Right lobe of liver (tissue), 6 donors: ENCODE data around the gene TTC28. TPM values are rescaled to one million over a fixed set of nuclear protein-coding genes. Genes with fewer than 3 reads are reported as not detected.

Source experiments
- ATAC-seq, 4 donors: fragments of 200-7000 bp; cut with Tn5 transposase; one replicate each; pipeline ENCODE4 v1.9.1; 2020; ENCODE audit warnings: mild to moderate bottlenecking in 4 of 4, moderate library complexity in 4 of 4
- DNase-seq, 3 donors: peaks; one replicate each; pipeline ENCODE4 v3.0.0-alpha.2; 2020
- H3K27ac ChIP-seq, 3 donors: fragments of 200-600 bp; one replicate each; pipeline ENCODE4 v1.8.0; 2022
- H3K27me3 ChIP-seq, 2 donors: fragments of 200-600 bp; one replicate each; pipeline ENCODE4 v1.8.0; 2022
- H3K36me3 ChIP-seq, 4 donors: fragments of 200-600 bp; sonication (generic) in 1 of 4; one replicate each; pipeline versions ENCODE4 v1.5.1 to v1.8.0; 2017 to 2022; ENCODE audit warnings: control low read depth in 1 of 4
- H3K4me1 ChIP-seq, 4 donors: fragments of 200-600 bp; sonication (generic) in 1 of 4; one replicate each; pipeline versions ENCODE4 v1.5.1 to v1.8.0; 2017 to 2022; ENCODE audit warnings: control low read depth in 1 of 4
- H3K4me3 ChIP-seq, 3 donors: fragments of 200-600 bp; one replicate each; pipeline ENCODE4 v1.8.0; 2022
- H3K9me3 ChIP-seq, 4 donors: fragments of 200-600 bp; sonication (generic) in 1 of 4; one replicate each; pipeline versions ENCODE4 v1.5.1 to v1.8.0; 2017 to 2022; ENCODE audit warnings: control low read depth in 1 of 4
- POLR2A ChIP-seq: fragments of 450-650 bp; IDR thresholded peaks from one replicate; pipeline ENCODE4 v1.6.1; 2017; ENCODE audit warnings: antibody characterized with exemption, mild to moderate bottlenecking
- WGBS: methylation state at CpG from one replicate; pipeline ENCODE4 v1.1.6; 2018; ENCODE audit warnings: low coverage, low lambda C conversion rate; ENCODE audit not compliant: insufficient coverage; ENCODE audit errors: missing lambda C conversion rate; 5-methylcytosine and 5-hydroxymethylcytosine counted together
- intact Hi-C, 2 donors: fragments of 100-400 bp; cut with DNase I; formaldehyde crosslinking; loops; one replicate each; pipeline versions ENCODE4 v1.11.2 to v1.14.1; 2022
- total RNA-seq, 6 experiments: library from RNA; depleted of rRNA in 2 of 6; stranded (reverse); fragments of >200 nt in 2 of 6; fragmentation: NEBNext Ultra II Directional in 3 of 6; extraction: Animal tissue kit (Norgen Biotek cat#: 25700) in 3 of 6; gene quantifications; one replicate each; pipeline versions ENCODE4 v1.1.0 to v1.2.4, GENCODE V29; 2016 to 2023
- TF ChIP-seq, protein P1 (sequence below), 4 donors: fragments of 200-600 bp in 3 of 4; fragments of 450-650 bp in 1 of 4; IDR thresholded peaks; one replicate each; pipeline versions ENCODE4 v1.5.1 to v1.8.0; 2016 to 2022; ENCODE audit warnings: antibody characterized with exemption in 4 of 4, mild to moderate bottlenecking in 2 of 4
- donor health status: DM: no; HTN: yes; CAD: no.
- donor health status: DM: no; HTN: no; CAD: no.
- donor health status: DM: no; HTN: no; CAD: no.
- donor health status: DM: no; HTN: yes; CAD: no.
- donor health status: DM: no; HTN: yes; CAD: no.

TTC28 gene
- total RNA-seq, 6 experiments from 2014 or later = 9.4 to 38.3 (median 15.0) TPM

DNA sequence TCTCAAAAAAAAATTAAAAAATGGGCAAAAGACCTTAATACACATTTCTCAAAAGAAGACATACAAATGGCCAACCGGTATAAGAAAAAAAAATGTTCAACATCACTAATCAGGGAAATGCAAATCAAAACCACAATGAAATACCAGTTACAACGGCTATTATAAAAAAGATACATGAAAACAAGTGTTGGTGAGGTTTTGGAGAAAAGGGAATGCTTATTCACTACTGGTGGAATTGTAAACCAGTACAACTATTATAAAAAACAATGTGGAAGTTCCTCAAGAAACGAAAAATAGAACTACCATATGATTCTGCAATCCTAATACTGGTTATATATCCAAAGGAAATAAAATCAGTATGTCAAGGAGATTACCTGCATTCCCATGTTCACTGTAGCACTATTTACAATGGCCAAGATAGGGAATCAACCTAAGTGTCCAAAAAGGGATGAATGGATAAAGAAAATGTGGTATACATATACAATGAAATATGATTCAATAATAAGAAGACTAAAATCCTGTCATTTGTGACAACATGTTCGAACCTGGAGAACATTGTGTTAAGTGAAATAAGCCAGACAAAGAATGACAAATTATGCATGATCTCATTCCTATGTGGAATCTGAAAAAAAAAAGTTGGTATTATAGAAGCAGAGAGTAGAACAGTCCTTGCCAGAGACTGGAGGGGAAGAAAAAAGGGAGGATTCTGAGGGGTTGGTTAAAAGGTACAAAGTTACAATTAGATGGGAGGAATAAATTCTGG lies 503.7 kb downstream of the TTC28 start:
- 91% methylated on average over 4 of the region's 4 CpGs for WGBS
- Histone ChIP-seq H3K27ac (no peak overlapping the region), H3K9me3 (no peaks in the 10 kb centered on the region), H3K4me3 (no peak overlapping the region), H3K36me3 (no peaks in the 10 kb centered on the region), H3K4me1 (no peaks in the 10 kb centered on the region), H3K27me3 (no peaks in the 10 kb centered on the region)
- no peak for ATAC-seq
- no peak for TF ChIP-seq POLR2A
- TF ChIP-seq, protein P1, sequence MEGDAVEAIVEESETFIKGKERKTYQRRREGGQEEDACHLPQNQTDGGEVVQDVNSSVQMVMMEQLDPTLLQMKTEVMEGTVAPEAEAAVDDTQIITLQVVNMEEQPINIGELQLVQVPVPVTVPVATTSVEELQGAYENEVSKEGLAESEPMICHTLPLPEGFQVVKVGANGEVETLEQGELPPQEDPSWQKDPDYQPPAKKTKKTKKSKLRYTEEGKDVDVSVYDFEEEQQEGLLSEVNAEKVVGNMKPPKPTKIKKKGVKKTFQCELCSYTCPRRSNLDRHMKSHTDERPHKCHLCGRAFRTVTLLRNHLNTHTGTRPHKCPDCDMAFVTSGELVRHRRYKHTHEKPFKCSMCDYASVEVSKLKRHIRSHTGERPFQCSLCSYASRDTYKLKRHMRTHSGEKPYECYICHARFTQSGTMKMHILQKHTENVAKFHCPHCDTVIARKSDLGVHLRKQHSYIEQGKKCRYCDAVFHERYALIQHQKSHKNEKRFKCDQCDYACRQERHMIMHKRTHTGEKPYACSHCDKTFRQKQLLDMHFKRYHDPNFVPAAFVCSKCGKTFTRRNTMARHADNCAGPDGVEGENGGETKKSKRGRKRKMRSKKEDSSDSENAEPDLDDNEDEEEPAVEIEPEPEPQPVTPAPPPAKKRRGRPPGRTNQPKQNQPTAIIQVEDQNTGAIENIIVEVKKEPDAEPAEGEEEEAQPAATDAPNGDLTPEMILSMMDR (IDR thresholded peaks at IDR 0.05) = no peak
- DNase-seq = no peak
- intact Hi-C loops = no loop called here

DNA sequence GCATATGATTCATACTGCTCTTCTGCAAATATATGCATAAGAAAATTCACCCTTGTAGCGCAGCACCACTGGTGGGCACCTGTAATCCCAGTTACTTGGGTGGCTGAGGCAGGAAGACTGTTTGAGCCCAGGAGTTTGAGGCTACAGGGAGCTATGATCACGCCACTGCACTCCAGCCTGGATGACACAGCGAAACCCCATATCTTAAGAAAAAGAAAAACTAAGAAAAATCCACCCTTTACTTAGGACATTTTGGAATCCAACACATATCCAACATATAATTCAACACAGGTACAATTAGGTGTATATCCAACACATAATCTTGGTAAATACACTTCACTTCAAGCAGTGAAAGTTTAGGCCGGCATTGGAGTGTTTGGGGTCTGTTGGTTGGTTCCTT lies 505.1 kb downstream of the TTC28 start:
- Histone ChIP-seq H3K27ac (no peak overlapping the region), H3K27me3 (no peaks in the 10 kb centered on the region), H3K4me3 (no peak overlapping the region), H3K4me1 (no peaks in the 10 kb centered on the region), H3K36me3 (no peaks in the 10 kb centered on the region), H3K9me3 (no peaks in the 10 kb centered on the region)
- ATAC-seq (no peak), DNase-seq (no peak)
- TF ChIP-seq, protein P1 (IDR thresholded peaks at IDR 0.05) = no peak
- TF ChIP-seq POLR2A = no peak
- WGBS = 94% methylated on average over 3 of the region's 4 CpGs
- intact Hi-C loops = no loop called here

DNA sequence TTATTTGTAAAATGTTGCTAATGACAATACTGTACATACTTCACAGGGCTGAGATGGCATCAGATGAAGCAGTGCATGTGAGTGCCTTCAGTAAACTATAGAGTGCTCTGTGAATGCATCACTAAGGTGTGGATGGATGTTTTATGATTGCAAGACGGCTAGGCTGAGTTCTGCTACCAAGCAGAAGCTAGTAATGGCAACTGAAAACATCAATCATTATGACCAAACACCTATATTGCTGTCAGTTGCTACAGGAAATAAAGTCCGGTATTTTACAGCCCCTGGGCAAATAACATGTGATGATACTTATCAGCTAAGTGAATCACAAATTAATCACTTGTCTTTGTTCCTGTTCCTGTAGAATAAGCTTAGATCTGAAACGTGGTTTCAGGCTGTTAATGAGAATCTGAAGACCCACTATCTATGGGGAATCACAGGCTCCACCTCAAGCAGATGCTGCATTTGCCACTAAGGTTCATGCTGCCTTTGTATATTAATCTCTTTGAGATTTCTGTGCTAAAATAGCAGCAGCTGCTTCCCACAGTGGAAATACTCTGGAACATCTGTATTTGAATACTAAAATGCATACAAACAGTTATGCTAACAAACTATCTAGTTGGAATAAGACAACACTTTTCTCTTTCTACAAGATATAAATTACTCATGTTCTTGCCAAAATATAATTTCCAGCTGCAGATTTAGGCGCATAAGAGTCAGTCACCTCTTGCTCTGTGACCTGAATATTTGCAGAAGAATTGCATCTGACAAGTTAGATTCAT lies 506.6 kb downstream of the TTC28 start:
- H3K4me1 ChIP-seq = no peaks in the 10 kb centered on the region
- ATAC-seq = no peak
- WGBS = 54% methylated on average over 3 of the region's 4 CpGs

DNA sequence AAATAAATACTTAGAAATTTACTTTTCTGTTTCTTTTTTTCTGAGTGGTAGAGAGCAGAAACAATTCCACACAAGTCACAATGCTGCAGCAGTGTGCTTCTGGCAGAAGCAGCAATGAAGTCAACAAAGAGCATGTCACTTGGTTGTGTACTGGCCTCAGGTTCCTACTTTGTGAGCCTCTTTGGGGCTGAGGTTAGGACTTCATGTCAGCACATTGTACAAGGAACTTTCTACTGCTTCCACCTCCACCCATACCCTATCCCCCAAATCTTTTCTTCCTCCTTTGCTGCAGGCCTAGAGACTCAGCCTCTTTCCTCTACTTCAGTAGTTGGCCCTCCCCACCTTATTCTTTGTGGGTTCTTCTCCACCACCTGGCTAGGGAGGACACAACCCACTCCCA lies 507.9 kb downstream of the TTC28 start:
- ATAC-seq = peak in 3 of 4 donors; percentile 41 to 71 (median 49)
- no peaks in the 10 kb centered on the region for H3K9me3 ChIP-seq
- no peak for TF ChIP-seq POLR2A
- TF ChIP-seq, protein P1 (IDR thresholded peaks at IDR 0.05) = no peak
- H3K4me3 ChIP-seq = no peak overlapping the region
- H3K4me1 ChIP-seq = no peaks in the 10 kb centered on the region
- no peak overlapping the region for H3K27ac ChIP-seq
- H3K27me3 ChIP-seq = no peaks in the 10 kb centered on the region
- intact Hi-C loops = no loop called here
- no peak for DNase-seq
- H3K36me3 ChIP-seq = no peaks in the 10 kb centered on the region

More for the DNA sequence above, 506.6 kb downstream of the TTC28 start:
- no peak for TF ChIP-seq POLR2A
- TF ChIP-seq, protein P1 (IDR thresholded peaks at IDR 0.05) = no peak
- no peak for DNase-seq
- no peaks in the 10 kb centered on the region for H3K9me3 ChIP-seq
- H3K27me3 ChIP-seq = no peaks in the 10 kb centered on the region
- no peak overlapping the region for H3K27ac ChIP-seq
- H3K4me3 ChIP-seq = no peak overlapping the region
- intact Hi-C loops = no loop called here
- H3K36me3 ChIP-seq = no peaks in the 10 kb centered on the region
